Tibial nerve (tissue), 3 donors: ENCODE measurements around the gene HPSE2.

Source experiments
- CTCF ChIP-seq, 5 experiments: fragments of 200-600 bp in 3 of 5; fragments of 450-650 bp in 2 of 5; sonication (generic) in 3 of 5; IDR thresholded peaks; one replicate each; pipeline ENCODE4 v1.5.1; 2016 to 2019; ENCODE audit warnings: antibody characterized with exemption in 5 of 5, mild to moderate bottlenecking in 3 of 5, moderate library complexity in 2 of 5
- POLR2A ChIP-seq, 2 donors: fragments of 450-650 bp; IDR thresholded peaks; one replicate each; pipeline ENCODE4 v1.6.1; 2017; ENCODE audit warnings: antibody characterized with exemption in 2 of 2, mild to moderate bottlenecking in 2 of 2, moderate library complexity in 2 of 2

GRCh38 chr10:99207340-99207739, 28.3 kb downstream of the HPSE2 start:
- TF ChIP-seq POLR2A (IDR thresholded peaks at IDR 0.05), result no peak
- no peak for TF ChIP-seq CTCF (IDR thresholded peaks at IDR 0.05)
